ENCODE measurements around the gene PLEKHH2. TPM values are rescaled to one million over a fixed set of nuclear protein-coding genes. Genes with fewer than 3 reads are reported as not detected.

PLEKHH2 gene
- total RNA-seq, 1 experiment from 2014 or later = 3.1 TPM

DNA sequence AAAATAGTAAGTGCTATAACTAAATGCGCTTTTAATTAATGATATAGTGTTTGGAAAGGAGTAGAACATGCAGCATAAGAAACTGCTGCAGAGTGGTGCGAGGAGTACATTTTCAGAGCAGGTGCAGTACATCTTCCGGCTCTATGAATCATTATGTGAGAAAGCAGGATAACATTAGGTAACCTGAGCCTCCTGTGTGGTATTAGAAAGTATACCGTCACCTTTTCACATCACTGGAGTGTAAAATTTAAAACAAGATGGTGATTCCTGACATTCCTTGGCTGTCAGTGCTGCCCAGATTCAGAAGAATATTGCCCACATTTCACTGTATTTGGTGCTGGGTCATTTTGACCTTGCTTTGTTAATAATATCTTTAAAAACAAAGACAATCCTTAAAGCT, 128.9 kb downstream of the PLEKHH2 start:
- H3T11ph ChIP-seq (ENCODE audit: low read length) = no peak overlapping the region
- H2BK120ac ChIP-seq (ENCODE audit: low read depth, low read length, poor library complexity, severe bottlenecking) = no peak overlapping the region
- H3K23me2 ChIP-seq (ENCODE audit: insufficient read length, low read depth, low read length, poor library complexity, severe bottlenecking) = no peaks in the 10 kb centered on the region
- no peak overlapping the region for H3K14ac ChIP-seq (ENCODE audit: insufficient read depth, low read length)
- Mint-ChIP-seq H3K27me3 (ENCODE audit: low read depth) (no peaks in the 10 kb centered on the region), H3K27ac (no peak overlapping the region), H3K9me3 (no peaks in the 10 kb centered on the region), H3K4me1 (no peaks in the 10 kb centered on the region; a peak in 1 of 4 replicates), H3K36me3 (ENCODE audit: insufficient read depth in 1 of 3, low read depth in 3 of 3) (no peaks in the 10 kb centered on the region), H3K4me3 (no peak overlapping the region)
- H3K9me3 ChIP-seq (ENCODE audit: control insufficient read depth, low read depth, low read length) = no peaks in the 10 kb centered on the region
- no peaks in the 10 kb centered on the region for H3K79me2 ChIP-seq (ENCODE audit: insufficient read depth, low read length)
- WGBS (ENCODE audit: extremely low coverage, insufficient read length, low lambda C conversion rate) = no CpG with 5 or more reads among the region's 4 CpGs
- H4K8ac ChIP-seq (replicated peaks; ENCODE audit: insufficient read length, low read depth, low read length) = no peak overlapping the region
- H3K27me3 ChIP-seq (ENCODE audit: insufficient read depth, low read length) = no peaks in the 10 kb centered on the region
- H2BK5ac ChIP-seq (ENCODE audit: insufficient read length, low read length) = no peak overlapping the region
- no peak overlapping the region for H2AK5ac ChIP-seq (ENCODE audit: insufficient read length, low read length)
- no peak overlapping the region for H3K9ac ChIP-seq (ENCODE audit: extremely low read depth, insufficient read length, low read length)
- no peak overlapping the region for H3K56ac ChIP-seq (ENCODE audit: insufficient read length, low read depth, low read length)
- no peak overlapping the region for H3K23ac ChIP-seq (ENCODE audit: insufficient read length, low read depth, low read length)
- no peak overlapping the region for H2BK20ac ChIP-seq (ENCODE audit: low read depth, low read length, poor library complexity, severe bottlenecking)
- H2AFZ ChIP-seq (ENCODE audit: low read length) = no peak overlapping the region
- H3K4me2 ChIP-seq (ENCODE audit: insufficient read depth, insufficient read length, low read length) = no peak overlapping the region
- no peaks in the 10 kb centered on the region for H4K20me1 ChIP-seq (ENCODE audit: control insufficient read depth, insufficient read depth, insufficient read length)
- TF ChIP-seq CTCF (conservative IDR thresholded peaks at IDR 0.05) = no peak
- H2BK15ac ChIP-seq (ENCODE audit: low read depth, low read length) = no peak overlapping the region
- no peak overlapping the region for H3K18ac ChIP-seq (ENCODE audit: insufficient read length, low read depth, low read length)
- no peak overlapping the region for H4K91ac ChIP-seq (ENCODE audit: insufficient read length, low read depth, low read length)
- H3K27ac ChIP-seq (ENCODE audit: insufficient read length, low read depth, low read length) = no peak overlapping the region
- DNase-seq = no peak
- no peaks in the 10 kb centered on the region for H3K79me1 ChIP-seq (ENCODE audit: insufficient read depth, low read depth, low read length, poor library complexity, severe bottlenecking)
- no peak overlapping the region for H3K4ac ChIP-seq (ENCODE audit: low read depth, low read length)
- H4K5ac ChIP-seq (ENCODE audit: insufficient read length, low read depth, low read length) = no peak overlapping the region
- H3K4me1 ChIP-seq (ENCODE audit: insufficient read depth, low read length) = no peaks in the 10 kb centered on the region
- no peak overlapping the region for H2BK12ac ChIP-seq (ENCODE audit: insufficient read length, low read depth, low read length)

Data from H9 (cell line).